K562 (cell line): ENCODE data around the gene SPEM3. TPM values are rescaled to one million over a fixed set of nuclear protein-coding genes. Genes with fewer than 3 reads are reported as not detected.

Experiments used
- ATAC-seq: fragments of 200-7000 bp; cut with Tn5 transposase; 3 replicates; pipeline ENCODE4 v1.9.1; 2020; ENCODE audit warnings: moderate library complexity
- BruUV-seq: library from RNA; stranded (reverse); fragments of 400-500 nt; replicated peaks from 2 replicates; lab custom pipeline; 2021; lab: Mats Ljungman, UMichigan
- CTCF ChIA-PET: fragments of 300-600 bp; formaldehyde crosslinking; extraction: SDS; loops from one replicate; lab custom pipeline; 2021; ENCODE audit warnings: low intra/inter-chr PET ratio; lab: Yijun Ruan, JAX
- POLR2A ChIA-PET: fragments of 300-600, 350-650 bp; sonication (Branson Sonifier 250); formaldehyde crosslinking; extraction: SDS; loops from one replicate; lab custom pipeline; 2021; ENCODE audit warnings: antibody characterized with exemption, inconsistent platforms; lab: Yijun Ruan, JAX
- DNase-seq, 4 experiments: peaks; one replicate each; pipeline versions ENCODE4 v3.0.0 to v3.0.0-alpha.2; 2011 to 2018; ENCODE audit warnings: low spot score in 3 of 4, mixed read lengths in 3 of 4; ENCODE audit errors: extremely low read depth in 1 of 4
- FAIRE-seq: peaks from 2 replicates; lab custom pipeline; 2011; peaks lifted over from hg19 to GRCh38; lab: Jason Lieb, UNC
- H2AFZ ChIP-seq: 2 replicates; pipeline ENCODE4 v1.6.0; 2011; ENCODE audit warnings: low read depth, low read length, control low read depth, inconsistent platforms
- H3K27ac ChIP-seq: fragments of 200-600 bp; 3 replicates; pipeline ENCODE4 v1.8.0; 2011; ENCODE audit warnings: low read depth, mild to moderate bottlenecking, control low read depth, inconsistent platforms, low read length, moderate library complexity, mixed read lengths; ENCODE audit errors: extremely low read depth
- H3K27me3 ChIP-seq, 2 experiments: fragments of 300-600 bp in 1 of 2; 2 replicates in 1 of 2; 3 replicates in 1 of 2; pipeline versions ENCODE4 v1.6.0 to v1.8.0; 2011; ENCODE audit warnings: inconsistent platforms in 2 of 2, low read length in 2 of 2, mild to moderate bottlenecking in 1 of 2, mixed read lengths in 1 of 2, moderate library complexity in 1 of 2; ENCODE audit not compliant: control insufficient read depth in 2 of 2, insufficient read depth in 2 of 2
- H3K36me3 ChIP-seq: fragments of 300-600 bp; 3 replicates; pipeline ENCODE4 v1.8.0; 2011; ENCODE audit warnings: mild to moderate bottlenecking, low read length, inconsistent platforms; ENCODE audit not compliant: control insufficient read depth, insufficient read depth
- H3K4me1 ChIP-seq, 2 experiments: fragments of 200-600 bp in 1 of 2; replicated peaks in 1 of 2; 2 replicates in 1 of 2; 3 replicates in 1 of 2; pipeline versions ENCODE4 v1.5.1 to v1.8.0; 2011; ENCODE audit warnings: inconsistent platforms in 2 of 2, low read length in 2 of 2, mild to moderate bottlenecking in 1 of 2, mixed read lengths in 1 of 2, moderate library complexity in 1 of 2; ENCODE audit not compliant: control insufficient read depth in 2 of 2, insufficient read depth in 2 of 2
- H3K4me2 ChIP-seq: 2 replicates; pipeline ENCODE4 v1.6.1; 2011; ENCODE audit warnings: low read length, control low read depth, inconsistent platforms, mixed read lengths; ENCODE audit not compliant: insufficient read depth
- H3K4me3 ChIP-seq: fragments of 200-600 bp; sonication (generic), shearing (Covaris generic); 2 replicates; pipeline ENCODE4 v1.5.1; 2016; ENCODE audit warnings: control low read depth, inconsistent platforms
- H3K79me2 ChIP-seq: fragments of 200-600 bp; 3 replicates; pipeline ENCODE4 v1.8.0; 2011; ENCODE audit warnings: low read length, inconsistent platforms; ENCODE audit not compliant: control insufficient read depth, insufficient read depth
- H3K9ac ChIP-seq, 2 experiments: 2 replicates each; pipeline versions ENCODE4 v1.6.0 to v1.6.1; 2011; ENCODE audit warnings: low read depth in 2 of 2, low read length in 2 of 2, control low read depth in 1 of 2, inconsistent platforms in 1 of 2, mild to moderate bottlenecking in 1 of 2, mixed read lengths in 1 of 2; ENCODE audit not compliant: insufficient read depth in 1 of 2
- H3K9me1 ChIP-seq: one replicate; pipeline ENCODE4 v1.6.0; 2011; ENCODE audit warnings: inconsistent platforms, mild to moderate bottlenecking, low read length, moderate library complexity; ENCODE audit not compliant: control insufficient read depth, insufficient read depth
- H3K9me3 ChIP-seq: replicated peaks from 2 replicates; pipeline ENCODE4 v1.5.1; 2011; ENCODE audit warnings: low read depth, low read length, inconsistent platforms; ENCODE audit not compliant: control insufficient read depth, insufficient read depth
- H4K20me1 ChIP-seq: replicated peaks from 2 replicates; pipeline ENCODE4 v1.6.1; 2011; ENCODE audit warnings: low read length, inconsistent platforms, mixed read lengths; ENCODE audit not compliant: control insufficient read depth, insufficient read depth
- CREBBP ChIP-seq: IDR thresholded peaks from one replicate; pipeline ENCODE4 v1.6.1; 2012; ENCODE audit warnings: low read depth, mild to moderate bottlenecking, control low read depth, inconsistent platforms, low read length
- GATAD2A ChIP-seq: fragments of 450-650 bp; IDR thresholded peaks from 2 replicates; pipeline ENCODE4 v1.6.1; 2017
- KAT7 ChIP-seq: sonication (generic); formaldehyde crosslinking; IDR thresholded peaks from 2 replicates; pipeline ENCODE4 v1.8.0; 2022; ENCODE audit warnings: missing genetic modification reagents, mild to moderate bottlenecking, borderline replicate concordance
- KDM4B ChIP-seq, 2 experiments: fragments of 450-650 bp in 1 of 2; sonication (generic) in 1 of 2; IDR thresholded peaks; 2 replicates each; pipeline ENCODE4 v1.6.1; 2016 to 2017; ENCODE audit warnings: borderline replicate concordance in 2 of 2, antibody characterized with exemption in 1 of 2, low read depth in 1 of 2, mild to moderate bottlenecking in 1 of 2
- LARP7 ChIP-seq: fragments of 450-650 bp; IDR thresholded peaks from 2 replicates; pipeline ENCODE4 v1.6.1; 2016
- MBD2 ChIP-seq: sonication (generic); IDR thresholded peaks from 2 replicates; pipeline ENCODE4 v1.6.1; 2016; ENCODE audit warnings: low read depth, borderline replicate concordance
- MECOM ChIP-seq: fragments of 250-450 bp; sonication (Bioruptor Pico); IDR thresholded peaks from 2 replicates; pipeline ENCODE4 v1.8.0; 2022; ENCODE audit warnings: inconsistent platforms
- PCBP1 ChIP-seq: fragments of 200-400 bp; formaldehyde crosslinking; IDR thresholded peaks from 2 replicates; pipeline ENCODE4 v1.6.1; 2018; ENCODE audit warnings: mild to moderate bottlenecking, low read depth, low read length; ENCODE audit not compliant: poor library complexity, severe bottlenecking
- POLR2H ChIP-seq: IDR thresholded peaks from 2 replicates; pipeline ENCODE4 v1.6.1; 2016; ENCODE audit warnings: missing genetic modification characterization, low read depth, mild to moderate bottlenecking, control low read depth, missing compliant biosample characterization, moderate library complexity
- PPARD ChIP-seq: fragments of 250-450 bp; sonication (Bioruptor Pico); IDR thresholded peaks from 2 replicates; pipeline ENCODE4 v1.8.0; 2022; ENCODE audit warnings: inconsistent platforms, mild to moderate bottlenecking, moderate library complexity
- PYGO2 ChIP-seq: fragments of 450-650 bp; IDR thresholded peaks from 2 replicates; pipeline ENCODE4 v1.6.1; 2016; ENCODE audit warnings: mild to moderate bottlenecking, missing genetic modification characterization, moderate library complexity, missing compliant biosample characterization
- SIN3A ChIP-seq, 2 experiments: fragments of 150-350 bp in 1 of 2; IDR thresholded peaks; 2 replicates each; pipeline ENCODE4 v1.6.1; 2011 to 2016; ENCODE audit warnings: borderline replicate concordance in 2 of 2, low read depth in 2 of 2, low read length in 2 of 2, mild to moderate bottlenecking in 2 of 2, moderate library complexity in 2 of 2; ENCODE audit not compliant: control insufficient read depth in 1 of 2
- SREBF2 ChIP-seq: sonication (generic); formaldehyde crosslinking; IDR thresholded peaks from 2 replicates; pipeline ENCODE4 v1.4.0; 2020; ENCODE audit warnings: mild to moderate bottlenecking, missing genetic modification reagents
- SRSF3 ChIP-seq: fragments of 200-400 bp; formaldehyde crosslinking; IDR thresholded peaks from 2 replicates; pipeline ENCODE4 v1.6.1; 2016; ENCODE audit warnings: mild to moderate bottlenecking, low read length, moderate library complexity; ENCODE audit not compliant: insufficient read depth
- TARDBP ChIP-seq: fragments of 450-650 bp; IDR thresholded peaks from 2 replicates; pipeline ENCODE4 v1.6.1; 2016
- ZFP30 ChIP-seq: fragments of 250-450 bp; sonication (Bioruptor Pico); IDR thresholded peaks from 2 replicates; pipeline ENCODE4 v1.8.0; 2022; ENCODE audit warnings: moderate library complexity, mild to moderate bottlenecking, inconsistent platforms, borderline replicate concordance
- ZNF41 ChIP-seq: fragments of 250-450 bp; sonication (Bioruptor Pico); conservative IDR thresholded peaks from 2 replicates; pipeline ENCODE4 v1.4.0; 2020; ENCODE audit warnings: mild to moderate bottlenecking
- ZNF444 ChIP-seq: fragments of 250-450 bp; sonication (Bioruptor Pico); IDR thresholded peaks from 2 replicates; pipeline ENCODE4 v1.4.0; 2020; ENCODE audit warnings: mild to moderate bottlenecking, moderate library complexity
- WGBS: fragments of 100-300 bp; shearing (Covaris generic); methylation state at CpG from one replicate; pipeline ENCODE4 v1.1.6; 2016; ENCODE audit warnings: low coverage, mixed read lengths; ENCODE audit not compliant: insufficient coverage; ENCODE audit errors: missing lambda C conversion rate; 5-methylcytosine and 5-hydroxymethylcytosine counted together
- in situ Hi-C: fragments of 300-500 bp; cut with MboI; formaldehyde crosslinking; loops from 4 replicates; pipeline ENCODE4 v1.15.0; 2018; ENCODE audit warnings: inconsistent platforms, mixed read lengths
- intact Hi-C: fragments of 100-400 bp; cut with micrococcal nuclease; formaldehyde crosslinking; loops from 2 replicates; pipeline ENCODE4 v1.14.2; 2022
- polyA plus RNA-seq, 8 experiments: library from polyadenylated mRNA; depleted of rRNA in 4 of 8; stranded (reverse) in 5 of 8; unstranded in 3 of 8; fragments of >200 nt; fragmentation: Nextera tagmentation in 2 of 8; fragmentation: Illumina TruSeq in 1 of 8; extraction: Ambion mirVana in 2 of 8; extraction: Trizol in 1 of 8; gene quantifications; 2 replicates each; pipeline versions ENCODE4 v1.2.1 to v1.2.3, GENCODE V29; 2011 to 2014; ENCODE audit warnings: inconsistent platforms in 1 of 8, missing spikeins in 1 of 8
- total RNA-seq, 7 experiments: library from RNA; depleted of rRNA in 6 of 7; stranded (reverse); fragments of >200 nt in 6 of 7; fragmentation: Illumina TruSeq in 2 of 7; extraction: Trizol in 2 of 7; gene quantifications; 2 replicates each; pipeline versions ENCODE4 v1.2.1 to v1.2.3, GENCODE V29; 2011 to 2021; ENCODE audit warnings: low replicate concordance in 1 of 7
- TF ChIP-seq, protein P1 (sequence below), 2 experiments: fragments of 250-450 bp in 1 of 2; fragments of 450-650 bp in 1 of 2; sonication (Bioruptor Pico) in 1 of 2; IDR thresholded peaks; 2 replicates each; pipeline versions ENCODE4 v1.6.1 to v1.8.0; 2016 to 2021; ENCODE audit warnings: mild to moderate bottlenecking in 2 of 2, moderate library complexity in 2 of 2, missing compliant biosample characterization in 1 of 2, missing genetic modification characterization in 1 of 2
- TF ChIP-seq, protein P2 (sequence below): sonication (generic); formaldehyde crosslinking; IDR thresholded peaks from 2 replicates; pipeline ENCODE4 v1.8.1; 2022; ENCODE audit warnings: missing genetic modification reagents

The SPEM3 gene
- total and polyA plus RNA-seq, 9 of the 15 experiments (the other 6 are each of a cell fraction or from before 2014, with no cell fraction given): not detected

DNA sequence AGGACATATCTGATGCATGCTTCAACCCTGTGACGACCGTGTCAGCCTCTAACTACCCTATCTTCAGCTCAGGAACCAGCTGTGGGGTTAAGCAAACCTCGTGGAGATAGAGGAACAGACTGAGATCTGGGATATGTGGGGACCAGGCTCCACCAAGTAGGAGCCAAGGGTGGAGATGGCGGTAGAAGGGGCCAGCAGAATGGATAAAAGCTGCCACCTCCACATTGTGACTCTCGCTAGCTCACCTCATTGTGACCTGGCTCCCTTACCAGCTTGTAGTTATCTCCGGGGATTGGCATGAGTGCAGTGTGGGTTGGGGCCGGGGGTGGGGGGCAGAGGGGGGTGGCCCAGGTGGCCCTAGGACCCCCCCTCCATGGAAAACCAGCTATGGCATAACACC is 3.3 kb upstream of the SPEM3 start, which contains the start of gene SPEM2:
Gene SPEM2 (plus strand): TSS at position 301 of the 400 bp plus-strand sequence. CDS start 73 bp downstream, at position 374.
- ATAC-seq: no peak
- no TSS peak for BruUV-seq

More for the DNA sequence above, 3.3 kb upstream of the SPEM3 start, which contains the start of gene SPEM2:
- DNase-seq (no peak), FAIRE-seq (no peak)
- Histone ChIP-seq H3K27me3 (no peaks in the 10 kb centered on the region), H3K9me1 (no peaks in the 10 kb centered on the region), H2AFZ (no peak within 1 kb of the TSS), H3K27ac (no peak within 1 kb of the TSS), H3K4me2 (no peak within 1 kb of the TSS), H3K9ac (peak within 1 kb of the TSS in 1 of 2 experiments; percentile 17; a peak in 1 of 4 replicates), H3K36me3 (no peaks in the 10 kb centered on the region), H3K79me2 (no peaks in the 10 kb centered on the region), H3K4me1 (peaks cover 0 to 14% of the 10 kb centered on the region in 2 experiments; a peak in 2 of 5 replicates), H3K9me3 (no peaks in the 10 kb centered on the region), H3K4me3 (no peak within 1 kb of the TSS), H4K20me1 (no peaks in the 10 kb centered on the region)
- 13% methylated on average over 5 of the region's 7 CpGs for WGBS
- intact Hi-C loops (no loop called here), in situ Hi-C loops (no loop called here)
- POLR2A ChIA-PET: interaction anchor here (0.6 to 1.8 kb wide), 2 partner anchors 10 to 51 kb away, joined by 3 to 8 read pairs; partner anchors contain the start of gene TMEM102
- CTCF ChIA-PET: no interaction called here
- TF ChIP-seq PPARD: no peak
- TF ChIP-seq POLR2H (tag): no peak
- TF ChIP-seq KAT7 (CRISPR knock-in tag): no peak
- TF ChIP-seq, protein P1, sequence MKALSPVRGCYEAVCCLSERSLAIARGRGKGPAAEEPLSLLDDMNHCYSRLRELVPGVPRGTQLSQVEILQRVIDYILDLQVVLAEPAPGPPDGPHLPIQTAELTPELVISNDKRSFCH (CRISPR knock-in tag; IDR thresholded peaks at IDR 0.05): no peak
- TF ChIP-seq, protein P1 (tag; IDR thresholded peaks at IDR 0.05): no peak
- no peak for TF ChIP-seq PCBP1
- no peak for TF ChIP-seq CREBBP
- TF ChIP-seq MBD2: no peak
- TF ChIP-seq SRSF3: no peak
- TF ChIP-seq LARP7: no peak
- no peak for TF ChIP-seq ZFP30 (CRISPR knock-in tag)
- TF ChIP-seq PYGO2 (tag): no peak
- no peak for TF ChIP-seq ZNF444 (CRISPR knock-in tag)
- TF ChIP-seq, protein P2, sequence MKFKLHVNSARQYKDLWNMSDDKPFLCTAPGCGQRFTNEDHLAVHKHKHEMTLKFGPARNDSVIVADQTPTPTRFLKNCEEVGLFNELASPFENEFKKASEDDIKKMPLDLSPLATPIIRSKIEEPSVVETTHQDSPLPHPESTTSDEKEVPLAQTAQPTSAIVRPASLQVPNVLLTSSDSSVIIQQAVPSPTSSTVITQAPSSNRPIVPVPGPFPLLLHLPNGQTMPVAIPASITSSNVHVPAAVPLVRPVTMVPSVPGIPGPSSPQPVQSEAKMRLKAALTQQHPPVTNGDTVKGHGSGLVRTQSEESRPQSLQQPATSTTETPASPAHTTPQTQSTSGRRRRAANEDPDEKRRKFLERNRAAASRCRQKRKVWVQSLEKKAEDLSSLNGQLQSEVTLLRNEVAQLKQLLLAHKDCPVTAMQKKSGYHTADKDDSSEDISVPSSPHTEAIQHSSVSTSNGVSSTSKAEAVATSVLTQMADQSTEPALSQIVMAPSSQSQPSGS (CRISPR knock-in tag): no peak
- no peak for TF ChIP-seq SREBF2 (CRISPR knock-in tag)
- no peak for TF ChIP-seq SIN3A (IDR thresholded peaks at IDR 0.05; ENCODE audit: borderline replicate concordance in 2 of 2, control insufficient read depth in 1 of 2, low read depth in 2 of 2, low read length in 2 of 2)
- TF ChIP-seq TARDBP: no peak
- TF ChIP-seq ZNF41 (CRISPR knock-in tag): no peak
- TF ChIP-seq MECOM (CRISPR knock-in tag): no peak
- no peak for TF ChIP-seq KDM4B (IDR thresholded peaks at IDR 0.05; ENCODE audit: borderline replicate concordance in 2 of 2, low read depth in 1 of 2)
- no peak for TF ChIP-seq GATAD2A
